CD14-positive monocyte (primary cell): ENCODE results near the gene LDAH. TPM values are rescaled to one million over a fixed set of nuclear protein-coding genes. Genes with fewer than 3 reads are reported as not detected.

Experiments
- DNase-seq, 3 donors: peaks; one replicate each; pipeline ENCODE4 v3.0.0-alpha.2; 2011 to 2022
- H2AFZ ChIP-seq: 2 replicates; pipeline ENCODE4 v1.6.0; 2012; ENCODE audit warnings: mild to moderate bottlenecking, low read depth, low read length, inconsistent platforms; ENCODE audit not compliant: insufficient read depth, poor library complexity, severe bottlenecking
- H3K27ac ChIP-seq, 2 donors: 1 replicate in 1 of 2; 2 replicates in 1 of 2; pipeline ENCODE4 v1.5.1; 2012 to 2013; ENCODE audit warnings: low read length in 2 of 2, control low read depth in 1 of 2, inconsistent platforms in 1 of 2, low read depth in 1 of 2, mild to moderate bottlenecking in 1 of 2
- H3K27me3 ChIP-seq, 2 donors: one replicate each; pipeline versions ENCODE4 v1.6.0 to v1.6.1; 2011 to 2013; ENCODE audit warnings: low read length in 2 of 2; ENCODE audit not compliant: control insufficient read depth in 2 of 2, insufficient read depth in 2 of 2
- H3K36me3 ChIP-seq, 2 donors: replicated peaks in 1 of 2; 1 replicate in 1 of 2; 2 replicates in 1 of 2; pipeline versions ENCODE4 v1.5.1 to v1.6.1; 2012 to 2013; ENCODE audit warnings: low read length in 2 of 2, control low read depth in 1 of 2, inconsistent platforms in 1 of 2, mild to moderate bottlenecking in 1 of 2; ENCODE audit not compliant: insufficient read depth in 2 of 2, control insufficient read depth in 1 of 2
- H3K4me1 ChIP-seq, 2 donors: 1 replicate in 1 of 2; 2 replicates in 1 of 2; pipeline versions ENCODE4 v1.5.1 to v1.6.1; 2012 to 2013; ENCODE audit warnings: low read length in 2 of 2, control low read depth in 1 of 2, inconsistent platforms in 1 of 2, mild to moderate bottlenecking in 1 of 2, moderate library complexity in 1 of 2; ENCODE audit not compliant: insufficient read depth in 2 of 2, control insufficient read depth in 1 of 2
- H3K4me2 ChIP-seq: replicated peaks from 2 replicates; pipeline ENCODE3; 2012; ENCODE audit warnings: low read length, moderate library complexity, mild to moderate bottlenecking; ENCODE audit not compliant: poor library complexity, severe bottlenecking; ENCODE audit errors: extremely low read depth
- H3K4me3 ChIP-seq, 3 experiments: fragments of 200-600 bp in 1 of 3; sonication (generic) in 1 of 3; replicated peaks in 1 of 3; 1 replicate in 2 of 3; 2 replicates in 1 of 3; pipeline ENCODE4 v1.5.1; 2011 to 2013; ENCODE audit warnings: low read length in 3 of 3, mild to moderate bottlenecking in 3 of 3, control low read depth in 2 of 3, low read depth in 2 of 3, inconsistent platforms in 1 of 3, moderate library complexity in 1 of 3
- H3K79me2 ChIP-seq: 2 replicates; pipeline ENCODE4 v1.6.0; 2012; ENCODE audit warnings: mild to moderate bottlenecking, control low read depth, inconsistent platforms, low read length, moderate library complexity; ENCODE audit not compliant: insufficient read depth
- H3K9ac ChIP-seq: 2 replicates; pipeline ENCODE4 v1.6.0; 2017; ENCODE audit warnings: low read length, mild to moderate bottlenecking; ENCODE audit not compliant: insufficient read depth, poor library complexity, severe bottlenecking
- H3K9me3 ChIP-seq, 2 donors: replicated peaks in 1 of 2; 1 replicate in 1 of 2; 2 replicates in 1 of 2; pipeline versions ENCODE4 v1.5.1 to v1.6.1; 2012 to 2013; ENCODE audit warnings: low read length in 2 of 2, control low read depth in 1 of 2; ENCODE audit not compliant: control insufficient read depth in 1 of 2, insufficient read depth in 1 of 2
- H4K20me1 ChIP-seq: 2 replicates; pipeline ENCODE4 v1.6.0; 2012; ENCODE audit warnings: mild to moderate bottlenecking, low read length, control low read depth, moderate library complexity; ENCODE audit not compliant: insufficient read depth
- H3K27ac Mint-ChIP-seq, 7 donors: one replicate each; pipeline ENCODE4 v1.8.0; 2020; ENCODE audit warnings: mild to moderate bottlenecking in 7 of 7, mixed read lengths in 7 of 7, moderate library complexity in 6 of 7, inconsistent platforms in 2 of 7
- H3K27me3 Mint-ChIP-seq, 3 donors: one replicate each; pipeline ENCODE4 v1.8.0; 2021 to 2022; ENCODE audit warnings: low read depth in 3 of 3, mild to moderate bottlenecking in 3 of 3, mixed read lengths in 3 of 3, moderate library complexity in 3 of 3, inconsistent platforms in 1 of 3
- H3K36me3 Mint-ChIP-seq, 2 donors: one replicate each; pipeline ENCODE4 v1.8.0; 2020; ENCODE audit warnings: mixed read lengths in 2 of 2, inconsistent platforms in 1 of 2, mild to moderate bottlenecking in 1 of 2
- H3K4me1 Mint-ChIP-seq: one replicate; pipeline ENCODE4 v1.8.0; 2020; ENCODE audit warnings: mild to moderate bottlenecking, mixed read lengths
- H3K4me3 Mint-ChIP-seq, 2 donors: one replicate each; pipeline ENCODE4 v1.8.0; 2020; ENCODE audit warnings: mild to moderate bottlenecking in 2 of 2, mixed read lengths in 2 of 2, moderate library complexity in 1 of 2
- H3K9me3 Mint-ChIP-seq, 7 donors: one replicate each; pipeline ENCODE4 v1.8.0; 2020 to 2022; ENCODE audit warnings: mixed read lengths in 7 of 7, mild to moderate bottlenecking in 6 of 7, moderate library complexity in 6 of 7, inconsistent platforms in 2 of 7
- WGBS: methylation state at CpG from one replicate; pipeline ENCODE4 v1.1.5; 2013; ENCODE audit warnings: missing lambda C conversion rate; ENCODE audit not compliant: insufficient coverage; 5-methylcytosine and 5-hydroxymethylcytosine counted together
- intact Hi-C, 2 donors: fragments of 100-400 bp; cut with micrococcal nuclease; formaldehyde crosslinking; loops; one replicate each; pipeline versions ENCODE4 v1.15.0 to v1.15.1; 2023
- polyA plus RNA-seq, 3 donors: library from polyadenylated mRNA; depleted of rRNA in 1 of 3; unstranded in 2 of 3; stranded (reverse) in 1 of 3; fragments of 300-500 nt in 2 of 3; fragments of >200 nt in 1 of 3; fragmentation: Illumina TruSeq in 2 of 3; gene quantifications; 1 replicate in 2 of 3; 2 replicates in 1 of 3; pipeline ENCODE4 v1.2.3, GENCODE V29; 2012 to 2021
- TF ChIP-seq, protein P1 (sequence below): fragments of 200-600 bp; IDR thresholded peaks from one replicate; pipeline ENCODE4 v1.8.0; 2022; ENCODE audit warnings: antibody characterized with exemption, mild to moderate bottlenecking

LDAH gene
- polyA plus RNA-seq, 3 donors = 3.7 to 5.7 (median 5.0) TPM

DNA sequence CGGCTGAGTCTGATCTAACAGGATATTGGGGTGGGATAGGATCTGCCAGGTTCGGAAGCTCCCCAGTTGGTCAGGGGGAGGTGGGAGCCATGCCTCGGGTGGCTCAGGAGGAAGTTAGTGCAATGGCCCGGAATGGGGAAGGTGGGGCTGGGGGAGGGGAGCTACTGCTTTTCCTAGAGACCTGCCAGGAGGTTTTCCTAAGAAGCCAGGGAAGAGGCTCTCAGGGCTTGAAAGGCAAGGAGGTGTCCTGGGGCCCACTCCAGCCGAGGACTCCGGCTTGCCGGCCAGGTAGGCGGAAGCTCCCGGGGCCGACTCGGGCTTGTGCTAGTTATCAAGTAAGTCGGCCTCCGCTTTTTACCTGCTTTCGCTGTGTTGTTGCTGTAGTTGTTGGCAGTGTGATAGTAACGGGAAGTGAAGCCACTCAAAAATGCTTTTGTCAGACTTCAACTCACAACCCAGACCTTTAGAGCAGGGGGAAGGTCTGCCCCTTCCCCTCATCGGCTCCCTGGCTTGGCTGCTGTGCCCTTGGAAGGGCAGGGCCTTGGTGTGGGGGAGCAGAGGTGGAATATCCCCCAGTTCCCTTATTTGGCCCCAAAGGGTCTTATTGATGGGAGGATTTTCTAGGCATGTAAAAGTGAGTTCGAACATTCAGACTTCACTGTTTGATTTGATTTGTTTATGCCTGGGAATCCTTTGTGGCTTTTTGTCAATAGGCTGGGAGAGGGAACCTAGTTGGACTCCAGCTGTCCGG is 150.5 kb downstream of the LDAH start:
- Histone ChIP-seq H3K9ac (no peak overlapping the region), H3K9me3 (peaks cover 2 to 5% of the 10 kb centered on the region in 2 donors), H4K20me1 (no peaks in the 10 kb centered on the region), H3K27me3 (peaks cover 35 to 63% of the 10 kb centered on the region in 2 donors), H3K27ac (no peak overlapping the region), H2AFZ (no peak overlapping the region), H3K4me1 (peaks cover 2 to 4% of the 10 kb centered on the region in 2 donors), H3K4me2 (no peak overlapping the region), H3K79me2 (no peaks in the 10 kb centered on the region), H3K4me3 (no peak overlapping the region), H3K36me3 (no peaks in the 10 kb centered on the region)
- Mint-ChIP-seq H3K4me1 (peaks cover 20% of the 10 kb centered on the region), H3K27ac (no peak overlapping the region), H3K4me3 (peak overlapping the region in 1 of 2 donors; percentile 86), H3K27me3 (peaks cover 73 to 80% (median 79%) of the 10 kb centered on the region in 3 donors), H3K9me3 (peaks cover 2 to 28% (median 4%) of the 10 kb centered on the region in 7 donors), H3K36me3 (peaks cover 0 to 8% of the 10 kb centered on the region in 2 donors)
- no peak for DNase-seq
- WGBS = 71% methylated on average over 13 of the region's 18 CpGs
- intact Hi-C loops = no loop called here
- TF ChIP-seq, protein P1, sequence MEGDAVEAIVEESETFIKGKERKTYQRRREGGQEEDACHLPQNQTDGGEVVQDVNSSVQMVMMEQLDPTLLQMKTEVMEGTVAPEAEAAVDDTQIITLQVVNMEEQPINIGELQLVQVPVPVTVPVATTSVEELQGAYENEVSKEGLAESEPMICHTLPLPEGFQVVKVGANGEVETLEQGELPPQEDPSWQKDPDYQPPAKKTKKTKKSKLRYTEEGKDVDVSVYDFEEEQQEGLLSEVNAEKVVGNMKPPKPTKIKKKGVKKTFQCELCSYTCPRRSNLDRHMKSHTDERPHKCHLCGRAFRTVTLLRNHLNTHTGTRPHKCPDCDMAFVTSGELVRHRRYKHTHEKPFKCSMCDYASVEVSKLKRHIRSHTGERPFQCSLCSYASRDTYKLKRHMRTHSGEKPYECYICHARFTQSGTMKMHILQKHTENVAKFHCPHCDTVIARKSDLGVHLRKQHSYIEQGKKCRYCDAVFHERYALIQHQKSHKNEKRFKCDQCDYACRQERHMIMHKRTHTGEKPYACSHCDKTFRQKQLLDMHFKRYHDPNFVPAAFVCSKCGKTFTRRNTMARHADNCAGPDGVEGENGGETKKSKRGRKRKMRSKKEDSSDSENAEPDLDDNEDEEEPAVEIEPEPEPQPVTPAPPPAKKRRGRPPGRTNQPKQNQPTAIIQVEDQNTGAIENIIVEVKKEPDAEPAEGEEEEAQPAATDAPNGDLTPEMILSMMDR = no peak

DNA sequence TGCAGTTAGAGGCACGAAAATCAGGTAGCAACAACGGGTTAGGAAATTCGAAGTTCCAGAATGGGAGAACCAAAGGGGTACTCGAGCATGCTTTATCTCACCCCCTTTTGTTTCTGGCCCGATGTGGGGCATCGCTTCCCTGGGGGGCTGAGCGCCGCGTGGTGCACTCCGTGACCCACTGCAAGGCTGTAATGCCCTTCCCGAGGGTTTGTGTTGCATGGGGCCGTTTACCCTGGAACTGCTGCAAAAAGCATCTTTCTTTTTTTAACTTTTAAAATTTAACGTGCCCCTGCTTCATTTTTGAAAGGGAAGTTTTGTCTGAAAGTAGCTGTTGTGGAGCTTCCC is 151.2 kb downstream of the LDAH start:
- Histone ChIP-seq H3K27ac (no peak overlapping the region), H3K36me3 (no peaks in the 10 kb centered on the region), H3K9ac (no peak overlapping the region), H3K9me3 (peaks cover 2 to 5% of the 10 kb centered on the region in 2 donors), H3K27me3 (peaks cover 36 to 65% of the 10 kb centered on the region in 2 donors), H3K4me3 (no peak overlapping the region), H4K20me1 (no peaks in the 10 kb centered on the region), H3K79me2 (no peaks in the 10 kb centered on the region), H3K4me2 (no peak overlapping the region), H2AFZ (no peak overlapping the region), H3K4me1 (peaks cover 3 to 6% of the 10 kb centered on the region in 2 donors)
- TF ChIP-seq, protein P1 = no peak
- Mint-ChIP-seq H3K27ac (no peak overlapping the region), H3K27me3 (peaks cover 75 to 83% (median 80%) of the 10 kb centered on the region in 3 donors), H3K4me1 (peaks cover 20% of the 10 kb centered on the region), H3K9me3 (peaks cover 2 to 28% (median 4%) of the 10 kb centered on the region in 7 donors), H3K4me3 (peak overlapping the region in 1 of 2 donors; percentile 86), H3K36me3 (peaks cover 0 to 8% of the 10 kb centered on the region in 2 donors)
- no peak for DNase-seq
- 74% methylated on average over 10 of the region's 13 CpGs for WGBS
- intact Hi-C loops = no loop called here
